ENCODE measurements around the gene DENND1A.
"Not testable (repeated sequence)": the region's sequence is repeated elsewhere in the genome, so short reads cannot be mapped to it uniquely, and the experiment has no call there.

The DENND1A gene

DNA sequence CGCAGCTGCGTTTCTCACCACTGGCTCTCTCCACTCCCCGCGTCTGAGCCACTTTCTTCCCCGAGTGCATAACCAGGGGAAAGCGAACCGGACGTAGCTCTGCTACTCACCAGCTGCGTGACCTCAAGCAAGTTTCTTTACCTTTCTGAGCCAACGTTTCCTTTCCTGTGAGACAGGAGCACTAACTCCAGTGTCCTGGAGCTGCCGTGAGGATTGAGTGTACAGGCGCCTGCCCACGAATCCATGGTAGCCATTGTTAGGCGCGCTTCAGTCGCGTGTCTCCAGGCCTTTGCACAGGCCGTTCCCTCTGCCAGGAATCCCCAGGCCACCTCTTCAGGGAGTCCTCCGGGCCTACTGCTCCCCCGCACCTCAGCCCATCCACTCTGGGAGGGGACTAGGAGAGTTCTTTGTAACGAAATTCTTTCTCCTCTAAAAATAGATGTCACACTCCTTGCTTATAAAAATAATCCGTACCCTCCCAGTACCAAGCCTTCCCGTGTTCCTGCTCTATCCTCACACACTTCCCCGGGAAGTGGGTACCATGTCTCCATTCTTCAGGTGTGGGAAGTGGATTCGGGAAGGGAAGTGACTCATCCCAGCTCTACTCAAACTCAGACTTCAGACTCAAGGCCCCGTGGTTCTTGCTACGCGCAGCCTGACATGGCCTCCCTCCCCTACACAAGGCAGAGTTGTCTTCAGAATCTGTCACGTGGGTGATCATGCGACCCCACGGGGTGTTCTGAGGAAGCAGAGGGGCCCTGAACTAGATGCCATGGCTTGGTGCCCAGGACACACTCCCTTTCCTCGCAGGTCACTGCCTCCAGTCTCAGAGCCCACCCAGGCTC lies 590.0 kb downstream of the DENND1A start:
- peak overlapping the region; percentile 2; the same call in 1 of the 2 replicates for H3K4me3 ChIP-seq (ENCODE audit: low read length)

DNA sequence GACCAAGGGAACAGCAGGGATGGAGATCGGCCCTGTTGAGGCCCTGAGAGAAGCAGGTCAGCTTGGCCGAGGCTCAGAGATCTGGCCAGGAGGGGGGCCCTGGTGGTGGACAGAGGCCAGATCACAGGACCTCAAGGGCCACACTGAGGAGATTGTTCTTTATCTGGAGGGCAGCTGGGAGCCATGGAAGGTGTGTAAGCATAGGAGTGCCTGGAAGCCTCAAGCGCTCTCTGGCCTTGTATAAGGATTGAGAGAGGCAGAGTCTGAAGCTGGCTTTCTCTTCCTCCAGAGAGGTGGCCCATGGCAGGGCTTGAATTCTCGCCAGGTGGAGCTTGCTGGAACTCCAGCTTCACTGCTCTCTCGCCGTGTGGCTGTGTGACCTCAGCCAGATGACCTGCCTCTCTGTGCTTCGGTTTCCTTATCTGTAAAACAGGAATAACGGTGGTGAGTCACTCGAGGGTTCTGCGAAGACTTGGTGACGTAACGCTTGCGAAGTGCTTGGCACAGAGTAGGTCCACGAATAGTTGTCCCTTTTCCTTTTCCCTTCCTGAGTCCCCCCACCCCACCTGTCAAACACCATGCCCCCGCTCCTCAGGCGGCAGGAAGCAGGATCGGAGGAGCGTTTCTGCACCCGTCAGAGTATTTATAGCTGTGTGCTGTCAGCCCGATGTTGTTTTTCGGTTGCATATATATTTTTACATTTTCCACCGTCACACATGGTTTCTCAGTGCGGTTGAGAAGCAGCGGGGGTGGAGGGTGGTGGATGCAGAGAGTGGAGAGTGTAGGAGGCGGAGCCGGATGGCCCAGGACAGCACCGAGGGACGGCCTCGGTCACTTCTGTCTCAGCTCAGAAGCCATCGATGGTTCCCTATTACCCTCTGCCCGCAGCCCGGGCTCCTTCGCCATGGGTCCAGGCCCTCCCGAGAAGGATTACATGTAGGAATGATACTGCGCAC lies 590.9 kb downstream of the DENND1A start:
- no peak for TF ChIP-seq ZNF274 (IDR thresholded peaks at IDR 0.05; ENCODE audit: low read depth, low read length)
- peak overlapping the region; percentile 9; the same call in 1 of the 2 replicates for H3K4me3 ChIP-seq (ENCODE audit: low read length)

More for the DNA sequence above, 590.0 kb downstream of the DENND1A start:
- no peak for TF ChIP-seq ZNF274 (IDR thresholded peaks at IDR 0.05; ENCODE audit: low read depth, low read length)

DNA sequence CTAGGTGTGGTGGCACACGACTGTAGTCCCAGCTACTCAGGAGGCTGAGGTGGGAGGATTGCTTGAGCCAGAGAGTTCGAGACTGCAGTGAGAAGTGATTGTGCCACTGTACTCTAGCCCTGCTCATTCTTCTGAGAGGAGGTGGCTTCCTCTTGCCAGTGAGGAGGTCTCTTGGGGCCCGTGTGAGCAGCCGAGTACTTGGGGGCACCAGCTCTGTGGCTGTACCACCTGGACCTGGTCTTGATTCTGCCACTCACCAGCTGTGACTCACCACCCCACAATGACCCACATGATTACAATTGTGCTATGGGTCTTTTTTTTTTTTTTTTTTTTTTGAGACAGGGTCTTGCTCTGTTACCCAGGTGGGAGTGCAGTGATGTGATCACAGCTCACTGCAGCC lies 592.0 kb downstream of the DENND1A start:
- TF ChIP-seq ZNF274 (IDR thresholded peaks at IDR 0.05; ENCODE audit: low read depth, low read length), result no peak
- H3K4me3 ChIP-seq (ENCODE audit: low read length), result no peak overlapping the region

GRCh38 chr9:123336959-123337358 lies 593.0 kb downstream of the DENND1A start:
- no peak for TF ChIP-seq ZNF274 (IDR thresholded peaks at IDR 0.05; ENCODE audit: low read depth, low read length)
- H3K4me3 ChIP-seq (ENCODE audit: low read length), result no peak overlapping the region

DNA sequence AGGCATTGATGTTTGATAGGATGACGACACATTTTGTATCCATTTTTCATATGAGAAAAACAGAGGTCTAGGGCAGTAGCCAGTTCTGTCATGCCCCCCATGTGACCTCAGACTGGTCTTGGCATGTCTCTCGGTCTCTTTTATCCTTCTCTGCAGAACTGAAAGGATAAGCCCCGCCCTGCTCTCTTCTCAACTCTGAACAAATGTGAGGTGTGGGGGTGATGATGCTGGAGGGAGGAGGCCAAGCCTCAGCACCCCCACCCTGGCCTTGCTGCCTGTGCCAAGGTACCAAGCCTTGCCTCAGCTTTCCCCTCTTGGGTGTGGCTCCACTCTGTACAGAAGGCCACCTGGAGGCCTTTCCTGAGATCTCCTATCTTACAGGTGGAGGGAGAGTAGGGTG lies 593.5 kb downstream of the DENND1A start:
- TF ChIP-seq ZNF274 (IDR thresholded peaks at IDR 0.05; ENCODE audit: low read depth, low read length), result no peak
- H3K4me3 ChIP-seq (ENCODE audit: low read length), result no peak overlapping the region

DNA sequence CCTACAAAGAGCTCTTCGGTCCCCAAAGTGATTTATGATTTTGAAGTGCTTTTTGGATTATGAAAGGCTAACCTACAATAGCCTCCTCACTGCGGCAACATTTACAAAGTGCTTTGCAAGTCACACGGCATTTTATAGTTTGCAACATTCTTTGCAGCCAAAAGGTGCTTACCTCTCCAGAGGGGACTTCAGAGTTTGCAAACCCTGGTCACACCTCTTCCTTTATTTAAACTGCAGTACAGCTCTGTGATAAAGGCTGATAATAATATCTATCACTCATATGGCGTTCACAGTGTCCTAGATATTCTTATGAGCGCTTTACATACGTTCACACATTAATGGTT lies 594.0 kb downstream of the DENND1A start:
- H3K4me3 ChIP-seq (ENCODE audit: low read length), result no peak overlapping the region
- TF ChIP-seq ZNF274 (IDR thresholded peaks at IDR 0.05; ENCODE audit: low read depth, low read length), result no peak

GRCh38 chr9:123335193-123335985 lies 594.5 kb downstream of the DENND1A start:
- no peak overlapping the region for H3K4me3 ChIP-seq (ENCODE audit: low read length)
- TF ChIP-seq ZNF274 (IDR thresholded peaks at IDR 0.05; ENCODE audit: low read depth, low read length), result no peak

DNA sequence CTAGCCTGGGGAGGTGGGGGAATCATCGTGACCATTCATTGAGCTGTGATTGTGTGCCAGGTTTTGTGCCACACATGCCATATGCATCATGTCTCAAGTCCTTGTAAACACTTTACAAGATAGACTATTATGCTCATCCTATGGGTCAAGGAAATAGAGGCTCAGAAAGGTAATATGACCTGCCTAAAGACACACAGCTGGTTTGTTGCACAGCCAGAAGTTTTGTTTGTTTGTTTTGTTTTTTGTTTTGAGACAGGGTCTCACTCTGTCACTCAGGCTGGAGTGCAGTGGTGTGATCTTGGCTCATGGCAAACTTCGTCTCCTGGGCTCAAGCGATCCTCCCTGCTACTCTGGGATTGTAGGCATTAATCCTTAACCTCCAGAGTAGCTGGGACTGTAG lies 595.3 kb downstream of the DENND1A start:
- H3K4me3 ChIP-seq (ENCODE audit: low read length), result no peak overlapping the region
- TF ChIP-seq ZNF274 (IDR thresholded peaks at IDR 0.05; ENCODE audit: low read depth, low read length), result no peak

DNA sequence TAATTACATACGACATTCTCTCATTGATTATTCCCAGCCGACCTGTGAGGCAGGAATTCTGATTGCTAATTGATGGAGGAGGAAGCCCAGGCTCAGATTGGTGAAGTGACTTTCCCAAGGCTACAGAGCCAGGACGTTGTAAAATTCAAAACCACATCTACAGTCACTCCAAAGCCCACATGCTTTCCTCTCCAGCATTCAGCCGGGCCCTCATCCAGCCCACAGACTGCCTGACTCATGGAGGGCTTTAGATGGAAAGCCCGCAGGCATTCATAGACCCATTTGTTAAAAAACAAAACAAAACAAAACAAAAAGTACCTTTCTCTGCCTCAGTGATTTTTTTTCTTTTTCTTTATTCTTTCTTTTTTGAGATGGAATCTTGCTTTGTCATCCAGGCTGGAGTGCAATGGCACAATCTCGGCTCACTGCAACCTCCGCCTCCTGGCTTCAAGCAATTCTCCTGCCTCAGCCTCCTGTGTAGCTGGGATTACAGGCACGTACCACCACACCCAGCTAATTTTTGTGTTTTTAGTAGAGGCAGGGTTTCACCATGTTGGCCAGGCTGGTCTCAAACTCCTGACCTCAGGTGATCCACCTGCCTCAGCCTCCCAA lies 596.8 kb downstream of the DENND1A start:
- H3K4me3 ChIP-seq (ENCODE audit: low read length), result not testable (repeated sequence)

GRCh38 chr9:123331346-123332060 lies 598.4 kb downstream of the DENND1A start:
- no peak overlapping the region for H3K4me3 ChIP-seq (ENCODE audit: low read length)
- no peak for TF ChIP-seq ZNF274 (IDR thresholded peaks at IDR 0.05; ENCODE audit: low read depth, low read length)
